C4-2B (cell line): Measurements from ENCODE around the gene ADAM12.

Experiments
- ZFX ChIP-seq: fragments of 450-650 bp; IDR thresholded peaks from 2 replicates; pipeline ENCODE4 v1.6.1; 2017
- TF ChIP-seq, protein P1 (sequence below): fragments of 450-650 bp; conservative IDR thresholded peaks from 2 replicates; pipeline ENCODE4 v1.5.1; 2017; ENCODE audit warnings: mild to moderate bottlenecking

DNA sequence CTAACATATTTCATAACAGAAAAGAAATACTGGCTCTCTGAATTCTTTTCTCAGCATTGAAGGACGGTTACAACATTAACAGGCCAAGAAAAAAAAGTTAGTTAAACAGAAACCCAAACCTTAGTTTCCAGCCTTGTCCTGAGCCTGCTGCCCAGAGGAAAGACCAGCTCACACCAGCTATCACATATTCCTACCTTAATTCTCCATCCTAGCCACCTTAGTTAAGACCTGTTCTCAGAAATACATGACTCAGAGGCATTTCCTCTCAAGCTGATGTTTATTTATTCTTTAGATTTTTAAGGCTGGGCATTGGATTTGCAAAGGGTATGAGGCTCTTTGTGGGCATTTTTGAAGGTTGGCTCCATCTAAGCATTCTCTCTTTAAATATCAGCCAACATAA, 34.3 kb upstream of the ADAM12 start:
- TF ChIP-seq, protein P1, sequence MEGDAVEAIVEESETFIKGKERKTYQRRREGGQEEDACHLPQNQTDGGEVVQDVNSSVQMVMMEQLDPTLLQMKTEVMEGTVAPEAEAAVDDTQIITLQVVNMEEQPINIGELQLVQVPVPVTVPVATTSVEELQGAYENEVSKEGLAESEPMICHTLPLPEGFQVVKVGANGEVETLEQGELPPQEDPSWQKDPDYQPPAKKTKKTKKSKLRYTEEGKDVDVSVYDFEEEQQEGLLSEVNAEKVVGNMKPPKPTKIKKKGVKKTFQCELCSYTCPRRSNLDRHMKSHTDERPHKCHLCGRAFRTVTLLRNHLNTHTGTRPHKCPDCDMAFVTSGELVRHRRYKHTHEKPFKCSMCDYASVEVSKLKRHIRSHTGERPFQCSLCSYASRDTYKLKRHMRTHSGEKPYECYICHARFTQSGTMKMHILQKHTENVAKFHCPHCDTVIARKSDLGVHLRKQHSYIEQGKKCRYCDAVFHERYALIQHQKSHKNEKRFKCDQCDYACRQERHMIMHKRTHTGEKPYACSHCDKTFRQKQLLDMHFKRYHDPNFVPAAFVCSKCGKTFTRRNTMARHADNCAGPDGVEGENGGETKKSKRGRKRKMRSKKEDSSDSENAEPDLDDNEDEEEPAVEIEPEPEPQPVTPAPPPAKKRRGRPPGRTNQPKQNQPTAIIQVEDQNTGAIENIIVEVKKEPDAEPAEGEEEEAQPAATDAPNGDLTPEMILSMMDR = no peak
- TF ChIP-seq ZFX = no peak
